ENCODE data around the gene PIM1.

The PIM1 gene

GRCh38 chr6:37138856-37139229 lies 31.1 kb upstream of the PIM1 start:
- no peak for DNase-seq

DNA sequence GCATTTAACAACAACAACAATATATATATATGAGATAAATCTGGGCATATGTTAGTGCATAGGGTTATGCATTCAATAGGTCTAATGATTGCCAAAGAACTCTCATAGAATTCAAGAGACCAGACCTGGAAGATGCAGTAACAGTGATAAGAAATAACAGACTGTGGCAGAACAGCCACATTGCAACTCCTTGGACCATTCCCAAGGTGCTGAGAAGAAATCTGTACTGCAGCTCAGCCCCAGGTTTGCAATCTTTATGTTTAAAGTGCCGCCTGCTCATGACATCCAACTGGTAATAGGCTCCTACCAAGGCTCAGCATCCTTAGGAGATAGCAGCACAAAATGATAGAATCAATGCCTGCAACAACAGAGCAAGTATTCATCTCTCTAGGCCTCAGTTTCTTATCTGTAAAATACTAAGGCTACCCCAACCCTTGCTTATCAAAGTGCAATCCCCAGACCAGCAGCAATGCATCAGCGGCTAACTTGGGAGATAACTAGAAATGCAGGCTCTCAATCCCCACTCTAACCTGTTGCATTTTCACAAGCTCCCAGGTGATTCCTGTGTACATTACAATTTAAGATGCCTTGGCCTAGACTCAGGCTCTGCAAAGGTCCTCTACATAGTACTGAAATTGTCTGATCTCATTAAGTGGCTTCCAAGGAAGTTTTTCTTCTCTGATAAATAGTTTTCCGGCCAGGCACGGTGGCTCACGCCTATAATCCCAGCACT lies 30.6 kb upstream of the PIM1 start:
- DNase-seq: no peak

- DNase-seq: no peak
Measured at GRCh38 chr6:37140145-37140544, 29.8 kb upstream of the PIM1 start.

DNA sequence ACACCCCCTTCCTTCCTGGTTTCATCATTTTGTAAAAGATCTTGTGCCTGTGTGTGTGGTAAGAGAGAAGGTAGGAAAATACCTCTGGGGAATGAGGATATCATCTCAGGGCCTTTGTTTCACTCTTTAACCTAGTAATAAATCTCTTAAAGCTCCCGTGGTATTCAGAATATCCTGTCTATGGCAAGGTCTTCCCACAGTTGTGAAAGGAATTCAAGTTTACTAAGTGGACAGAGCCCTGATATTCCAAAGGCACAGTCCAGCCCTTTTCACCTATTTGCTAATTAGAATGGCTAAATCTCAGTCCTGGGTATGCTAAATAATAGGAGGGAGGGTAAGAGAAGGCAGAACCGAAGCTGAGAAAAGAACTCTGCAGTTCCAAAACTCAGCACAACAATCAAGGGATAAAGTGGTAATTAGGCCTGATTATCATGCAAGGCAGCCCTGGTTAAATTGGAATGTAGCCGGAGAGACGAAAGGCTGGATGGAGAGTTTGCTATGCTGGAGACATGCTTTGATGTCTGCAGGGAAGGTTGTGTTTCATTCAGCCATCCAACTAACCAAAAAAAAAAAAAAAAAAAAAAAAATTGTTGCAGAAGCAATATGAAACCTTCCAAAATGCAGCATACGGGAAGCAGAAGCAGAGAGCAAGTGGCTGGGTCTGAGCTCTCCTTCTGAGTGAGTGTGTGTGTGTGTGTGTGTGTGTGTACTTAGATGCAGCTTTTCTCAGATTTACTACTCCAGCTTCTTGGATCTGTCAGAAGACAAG lies 28.5 kb upstream of the PIM1 start:
- DNase-seq: no peak

DNA sequence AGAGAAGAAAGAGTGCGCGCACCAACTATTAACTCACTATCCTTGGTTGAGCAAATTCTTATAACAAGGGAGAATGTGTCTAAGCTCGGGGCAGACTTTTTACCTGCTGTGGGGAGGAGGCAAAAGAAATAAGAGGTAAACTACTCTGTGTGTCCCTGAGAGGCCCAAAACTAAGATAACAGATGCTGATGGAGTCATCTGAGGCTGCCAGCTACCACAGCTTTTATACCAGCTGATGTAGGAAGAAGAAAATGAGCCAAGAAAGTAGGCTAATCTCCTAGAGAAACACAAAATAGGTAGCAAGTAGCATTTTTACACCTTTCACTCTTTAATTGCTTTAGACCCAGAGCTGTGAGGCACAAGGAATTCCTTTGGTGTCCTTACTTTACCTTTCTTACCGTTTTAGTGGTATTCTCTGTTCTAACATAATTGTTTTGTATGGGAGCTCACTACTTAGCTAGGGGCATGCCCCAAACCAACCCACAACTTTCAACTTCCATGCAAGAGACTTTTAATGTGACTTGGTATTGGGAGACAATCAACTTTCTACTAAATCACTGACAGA lies 27.8 kb upstream of the PIM1 start:
- DNase-seq: no peak

GRCh38 chr6:37143585-37143984 lies 26.4 kb upstream of the PIM1 start:
- DNase-seq: no peak

- no peak for DNase-seq
Measured at GRCh38 chr6:37145443-37145842, 24.5 kb upstream of the PIM1 start.

GRCh38 chr6:37146735-37147157 lies 23.2 kb upstream of the PIM1 start:
- no peak for DNase-seq

GRCh38 chr6:37149745-37150144 lies 20.2 kb upstream of the PIM1 start:
- no peak for DNase-seq

GRCh38 chr6:37150314-37150713 lies 19.6 kb upstream of the PIM1 start:
- no peak for DNase-seq

DNA sequence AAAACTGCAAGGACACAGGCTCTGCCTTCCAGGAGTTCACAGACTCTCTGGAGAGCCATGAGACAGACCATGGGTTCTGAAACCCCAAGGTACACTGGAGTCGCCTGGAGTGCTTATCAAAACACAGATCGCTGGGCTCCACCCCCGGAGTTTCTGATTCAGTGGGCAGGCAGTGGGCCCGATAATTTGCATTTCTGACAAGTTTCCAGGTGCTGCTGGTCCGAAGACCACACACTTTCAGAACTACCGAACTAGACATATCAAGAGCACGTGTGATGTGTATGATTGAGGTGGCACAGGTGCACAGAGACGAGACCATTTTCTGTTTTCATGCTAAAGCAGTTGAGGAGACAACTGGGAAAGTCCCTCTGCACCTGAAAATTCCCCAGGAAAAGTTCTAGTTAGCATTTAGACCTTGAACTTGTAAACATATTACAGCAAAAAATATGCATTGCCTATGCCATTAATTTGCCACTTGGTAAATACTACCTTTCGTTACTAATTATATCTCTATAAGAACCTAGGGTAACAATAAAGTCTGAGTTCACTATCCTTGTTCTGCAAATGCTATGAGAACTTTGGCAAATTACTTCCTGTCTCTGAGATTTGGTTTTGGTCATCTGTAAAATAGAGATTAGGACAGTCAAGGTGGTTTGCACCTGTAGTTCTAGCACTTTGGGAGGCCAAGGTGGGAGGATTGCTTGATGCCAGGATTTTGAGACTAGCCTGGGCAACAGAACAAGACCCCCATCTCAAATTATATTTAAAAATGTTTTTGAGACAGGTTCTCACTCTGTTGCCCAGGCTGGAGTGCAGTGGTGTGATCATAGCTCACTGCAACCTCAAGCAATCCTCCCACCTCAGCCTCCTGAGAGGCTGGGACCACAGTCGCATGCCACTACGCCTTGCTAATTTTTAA lies 14.3 kb upstream of the PIM1 start:
- DNase-seq: no peak

DNA sequence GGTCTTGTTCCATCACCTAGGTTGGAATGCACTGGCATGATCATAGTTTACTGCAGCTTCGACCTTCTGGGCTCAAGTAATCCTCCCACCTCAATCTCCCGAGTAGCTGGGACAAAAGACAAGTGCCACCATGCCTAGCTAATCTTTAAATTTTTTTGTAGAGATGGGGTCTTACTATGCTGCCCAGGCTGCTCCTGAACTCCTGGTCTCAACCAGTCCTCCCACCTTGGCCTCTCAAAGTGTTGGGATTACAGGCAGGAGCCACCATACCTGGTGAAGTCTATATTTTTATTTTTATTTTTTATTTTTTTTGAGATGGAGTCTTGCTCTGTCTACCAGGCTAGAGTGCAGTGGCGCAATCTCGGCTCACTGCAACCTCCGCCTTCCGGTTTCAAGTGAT lies 11.4 kb upstream of the PIM1 start:
- no peak for DNase-seq

GRCh38 chr6:37160922-37161778 lies 8.8 kb upstream of the PIM1 start:
- no peak for DNase-seq

DNA sequence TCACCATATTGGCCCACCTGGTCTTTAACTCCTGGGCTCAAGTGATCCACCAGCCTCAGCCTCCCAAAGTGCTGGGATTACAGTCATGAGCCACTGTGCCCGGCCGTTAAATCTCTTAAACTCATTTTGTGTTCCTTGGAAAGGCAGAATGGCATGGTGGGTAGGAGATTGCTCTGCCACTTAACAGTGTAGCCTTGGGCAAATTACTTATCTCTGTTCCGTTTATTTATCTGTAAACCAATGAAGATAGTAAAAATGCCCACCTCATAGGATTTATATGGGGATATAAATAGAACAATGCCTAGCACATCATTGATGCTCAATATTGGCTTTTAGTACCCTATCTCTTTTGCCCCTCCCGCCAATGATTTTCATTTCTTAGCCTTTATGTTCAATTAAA lies 7.2 kb upstream of the PIM1 start:
- no peak for DNase-seq

- peak; percentile 26 for DNase-seq
Measured at GRCh38 chr6:37168163-37168758, 1.7 kb upstream of the PIM1 start.

DNA sequence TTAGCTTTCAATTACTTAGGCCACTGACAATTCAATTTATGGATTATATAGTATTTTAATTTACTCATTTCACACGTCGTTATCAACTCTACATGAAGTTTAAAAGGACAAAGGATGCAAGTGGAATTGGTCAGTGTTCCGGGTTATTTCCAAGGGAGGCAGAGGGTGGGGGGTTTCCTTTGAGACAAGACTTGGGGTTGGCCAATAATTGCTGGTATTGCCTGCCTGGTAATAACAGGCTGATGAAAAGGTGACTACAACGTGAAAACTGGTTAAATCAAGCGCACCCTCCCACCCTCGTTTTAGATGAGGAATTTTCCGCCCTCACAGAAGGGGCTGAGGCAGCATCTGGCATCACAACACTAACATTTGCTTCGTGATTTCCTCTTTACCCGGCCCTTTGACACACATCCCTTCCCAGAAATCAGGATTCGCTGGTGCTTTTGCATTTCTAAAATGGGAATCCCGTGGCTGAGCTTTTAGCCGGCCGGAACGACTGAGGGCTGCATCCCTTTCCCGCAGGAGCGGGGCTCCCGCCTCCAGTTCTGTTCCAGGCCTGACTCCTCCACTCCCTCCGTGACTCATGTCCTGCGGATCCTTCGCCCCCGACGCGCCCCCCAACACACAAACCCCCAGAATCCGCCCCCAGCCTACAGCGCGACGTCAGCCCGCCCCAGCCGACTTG lies 999 bp upstream of the PIM1 start:
- DNase-seq: peak; percentile 47

DNA sequence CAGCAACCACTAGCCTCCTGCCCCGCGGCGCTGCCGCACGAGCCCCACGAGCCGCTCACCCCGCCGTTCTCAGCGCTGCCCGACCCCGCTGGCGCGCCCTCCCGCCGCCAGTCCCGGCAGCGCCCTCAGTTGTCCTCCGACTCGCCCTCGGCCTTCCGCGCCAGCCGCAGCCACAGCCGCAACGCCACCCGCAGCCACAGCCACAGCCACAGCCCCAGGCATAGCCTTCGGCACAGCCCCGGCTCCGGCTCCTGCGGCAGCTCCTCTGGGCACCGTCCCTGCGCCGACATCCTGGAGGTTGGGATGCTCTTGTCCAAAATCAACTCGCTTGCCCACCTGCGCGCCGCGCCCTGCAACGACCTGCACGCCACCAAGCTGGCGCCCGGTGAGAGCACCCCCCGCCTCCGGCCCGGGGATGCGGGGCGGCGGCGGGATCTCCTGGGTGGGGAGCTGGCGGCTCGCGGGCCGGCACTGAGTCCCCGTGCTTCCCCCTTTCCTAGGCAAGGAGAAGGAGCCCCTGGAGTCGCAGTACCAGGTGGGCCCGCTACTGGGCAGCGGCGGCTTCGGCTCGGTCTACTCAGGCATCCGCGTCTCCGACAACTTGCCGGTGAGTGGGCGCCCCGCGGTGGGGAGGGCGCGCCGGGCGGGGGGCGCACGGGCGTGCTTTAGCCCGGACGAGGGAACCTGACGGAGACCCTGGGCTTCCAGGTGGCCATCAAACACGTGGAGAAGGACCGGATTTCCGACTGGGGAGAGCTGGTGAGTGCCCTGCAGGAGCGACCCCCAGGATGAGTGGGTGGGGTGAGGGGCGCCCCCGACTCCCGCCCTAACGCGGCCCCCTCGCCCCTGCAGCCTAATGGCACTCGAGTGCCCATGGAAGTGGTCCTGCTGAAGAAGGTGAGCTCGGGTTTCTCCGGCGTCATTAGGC lies 585 bp downstream of the PIM1 start:
- DNase-seq: peak; percentile 68

DNA sequence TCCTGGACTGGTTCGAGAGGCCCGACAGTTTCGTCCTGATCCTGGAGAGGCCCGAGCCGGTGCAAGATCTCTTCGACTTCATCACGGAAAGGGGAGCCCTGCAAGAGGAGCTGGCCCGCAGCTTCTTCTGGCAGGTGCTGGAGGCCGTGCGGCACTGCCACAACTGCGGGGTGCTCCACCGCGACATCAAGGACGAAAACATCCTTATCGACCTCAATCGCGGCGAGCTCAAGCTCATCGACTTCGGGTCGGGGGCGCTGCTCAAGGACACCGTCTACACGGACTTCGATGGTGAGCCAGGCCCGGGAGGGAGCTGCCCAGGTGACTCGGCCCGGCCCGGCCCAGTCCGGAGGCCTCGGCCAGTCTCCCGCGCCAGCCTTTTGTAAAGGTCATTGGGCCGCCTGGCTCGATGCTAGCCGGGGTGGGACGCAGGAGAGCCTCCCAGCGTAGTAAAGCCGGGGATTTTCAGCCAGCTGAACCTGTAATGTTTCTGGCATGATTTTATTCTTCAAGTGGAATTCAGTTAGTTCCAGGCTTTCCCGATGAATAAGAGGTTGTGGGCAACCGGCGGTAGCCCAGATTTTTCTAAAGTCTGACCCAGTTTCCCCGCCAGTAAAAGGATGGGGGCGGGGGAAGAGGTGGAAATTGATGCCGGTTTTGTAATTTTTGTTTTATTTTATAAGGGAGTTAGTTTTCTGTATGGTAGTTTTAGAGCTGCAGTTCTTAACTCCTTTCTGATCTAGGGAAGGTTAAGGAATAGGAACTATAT lies 1.4 kb downstream of the PIM1 start:
- peak; percentile 49 for DNase-seq

Measured in NCI-H510A treated with DMSO at 0.1 percent for 48 hours (cell line).